ENCODE measurements around the gene PAFAH2. TPM values are rescaled to one million over a fixed set of nuclear protein-coding genes. Genes with fewer than 3 reads are reported as not detected.

PAFAH2 gene
- total and polyA plus RNA-seq, 4 experiments from 2014 or later, result 10.1 to 20.0 (median 15.3) TPM

DNA sequence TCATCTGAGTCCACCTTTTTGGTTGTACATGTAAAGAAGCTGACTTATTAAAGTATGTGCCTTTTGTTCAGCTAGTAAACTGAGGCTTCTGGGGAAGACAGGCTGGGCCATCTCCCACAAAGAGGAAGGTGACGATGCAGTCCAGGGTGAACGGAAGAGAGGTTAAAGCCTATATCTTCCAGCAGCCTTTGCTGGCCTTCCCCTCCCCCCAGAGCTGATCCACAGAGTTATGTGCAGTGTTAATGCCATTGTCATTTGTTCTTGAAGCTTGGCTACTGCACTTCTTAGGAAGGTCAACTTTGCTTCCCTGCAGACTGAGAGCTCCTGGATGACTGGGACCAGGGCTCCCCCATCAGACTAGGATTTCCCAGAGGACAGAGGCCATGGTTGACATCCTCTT, 45.9 kb upstream of the PAFAH2 start:
- Histone ChIP-seq H3K4me1 (ENCODE audit: insufficient read depth, low read length) (no peaks in the 10 kb centered on the region), H3K9me3 (ENCODE audit: control insufficient read depth in 1 of 2, low read length in 2 of 2) (no peaks in the 10 kb centered on the region), H3K27me3 (ENCODE audit: insufficient read depth, low read length) (peaks cover 20% of the 10 kb centered on the region), H3K4me3 (ENCODE audit: low read length in 2 of 2) (no peak overlapping the region), H3K27ac (ENCODE audit: low read depth, low read length) (no peak overlapping the region), H3K36me3 (ENCODE audit: insufficient read depth, low read length) (no peaks in the 10 kb centered on the region)
- H3K27ac Mint-ChIP-seq, result no peak overlapping the region
- H3K9me3 Mint-ChIP-seq, result no peaks in the 10 kb centered on the region
- peaks cover 39 to 40% of the 10 kb centered on the region in 2 donors for H3K27me3 Mint-ChIP-seq
- no peaks in the 10 kb centered on the region for H3K36me3 Mint-ChIP-seq
- H3K4me1 Mint-ChIP-seq, result peaks cover 0 to 11% (median 0%) of the 10 kb centered on the region in 4 donors
- ChIA-PET CTCF (ENCODE audit: partially characterized antibody) (interaction anchor here (1.1 to 2.4 kb wide), 4 partner anchors 9 to 374 kb away, joined by 3 to 8 read pairs (median 4); no protein-coding TSS in a partner anchor), POLR2A (ENCODE audit: partially characterized antibody) (interaction anchor here (0.6 kb wide), 1 partner anchor 910 kb away, joined by 3 read pairs; no protein-coding TSS in a partner anchor)
- no peak for DNase-seq
- no peak overlapping the region for H3K4me3 Mint-ChIP-seq
- intact Hi-C loops (cut with micrococcal nuclease), result no loop called here

DNA sequence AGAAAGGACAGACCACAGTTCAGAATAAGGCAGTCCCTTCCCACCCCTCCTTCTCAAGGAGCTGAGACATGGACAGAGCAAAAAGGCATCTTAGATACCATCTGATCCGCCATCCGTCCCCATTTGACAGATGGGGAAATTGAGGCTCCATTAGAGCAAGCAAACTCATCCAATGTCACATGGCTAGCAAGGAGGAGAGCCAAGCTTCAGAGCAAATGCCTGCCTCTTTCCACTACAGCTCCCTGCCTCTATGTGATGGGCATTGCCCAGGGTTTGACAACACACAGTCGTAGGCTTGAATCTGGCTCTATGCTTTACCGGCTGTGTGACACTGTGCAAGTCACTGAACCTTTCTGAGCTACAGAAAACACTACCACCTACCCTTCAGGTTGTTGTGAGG, 44.1 kb upstream of the PAFAH2 start:
- DNase-seq, result no peak
- ChIA-PET CTCF (ENCODE audit: partially characterized antibody) (interaction anchor here (0.9 to 2.4 kb wide), 2 partner anchors 7 to 44 kb away, joined by 3 to 8 read pairs; partner anchors contain the start of gene PAFAH2), POLR2A (ENCODE audit: partially characterized antibody) (no interaction called here)
- Histone ChIP-seq H3K9me3 (ENCODE audit: control insufficient read depth in 1 of 2, low read length in 2 of 2) (no peaks in the 10 kb centered on the region), H3K4me3 (ENCODE audit: low read length in 2 of 2) (no peak overlapping the region), H3K36me3 (ENCODE audit: insufficient read depth, low read length) (no peaks in the 10 kb centered on the region), H3K27me3 (ENCODE audit: insufficient read depth, low read length) (peaks cover 12% of the 10 kb centered on the region), H3K4me1 (ENCODE audit: insufficient read depth, low read length) (no peaks in the 10 kb centered on the region), H3K27ac (ENCODE audit: low read depth, low read length) (no peak overlapping the region)
- no peak overlapping the region for H3K4me3 Mint-ChIP-seq
- H3K36me3 Mint-ChIP-seq, result no peaks in the 10 kb centered on the region
- intact Hi-C loops (cut with micrococcal nuclease), result no loop called here
- no peaks in the 10 kb centered on the region for H3K9me3 Mint-ChIP-seq
- peaks cover 25 to 26% of the 10 kb centered on the region in 2 donors for H3K27me3 Mint-ChIP-seq
- peak overlapping the region in 1 of 7 donors; percentile 51 for H3K27ac Mint-ChIP-seq
- H3K4me1 Mint-ChIP-seq, result peaks cover 0 to 8% (median 0%) of the 10 kb centered on the region in 4 donors

DNA sequence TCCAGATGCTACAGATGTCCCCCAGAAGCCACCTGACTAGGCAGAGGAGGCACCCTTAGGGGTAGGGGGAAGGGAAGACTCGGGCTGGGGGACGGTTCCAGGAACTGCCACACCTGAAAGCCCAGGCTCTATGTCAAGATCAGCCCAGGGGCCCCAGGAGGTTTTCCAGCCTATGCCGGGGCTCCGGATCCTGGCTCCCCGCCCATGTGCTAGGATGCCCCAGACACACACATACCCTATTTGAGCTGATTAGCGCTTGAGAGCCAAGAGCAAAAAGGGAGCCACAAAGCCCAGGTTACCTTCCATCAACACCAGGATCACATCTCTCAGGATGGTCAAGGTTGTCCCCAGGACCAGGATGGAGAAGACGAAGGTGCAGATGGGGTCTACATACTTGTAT, 43.5 kb upstream of the PAFAH2 start:
- no peak for DNase-seq
- H3K9me3 Mint-ChIP-seq, result no peaks in the 10 kb centered on the region
- intact Hi-C loops (cut with micrococcal nuclease), result no loop called here
- Histone ChIP-seq H3K36me3 (ENCODE audit: insufficient read depth, low read length) (no peaks in the 10 kb centered on the region), H3K4me1 (ENCODE audit: insufficient read depth, low read length) (no peaks in the 10 kb centered on the region), H3K9me3 (ENCODE audit: control insufficient read depth in 1 of 2, low read length in 2 of 2) (no peaks in the 10 kb centered on the region), H3K4me3 (ENCODE audit: low read length in 2 of 2) (no peak overlapping the region), H3K27me3 (ENCODE audit: insufficient read depth, low read length) (peaks cover 8% of the 10 kb centered on the region), H3K27ac (ENCODE audit: low read depth, low read length) (no peak overlapping the region)
- H3K36me3 Mint-ChIP-seq, result no peaks in the 10 kb centered on the region
- H3K4me1 Mint-ChIP-seq, result peaks cover 0 to 5% (median 0%) of the 10 kb centered on the region in 4 donors
- ChIA-PET POLR2A (ENCODE audit: partially characterized antibody) (no interaction called here), CTCF (ENCODE audit: partially characterized antibody) (interaction anchor here (0.9 kb wide), 1 partner anchor 44 kb away, joined by 3 read pairs; the partner anchor contains the start of gene PAFAH2)
- H3K27ac Mint-ChIP-seq, result peak overlapping the region in 1 of 7 donors; percentile 51
- no peak overlapping the region for H3K4me3 Mint-ChIP-seq
- H3K27me3 Mint-ChIP-seq, result peaks cover 23 to 24% of the 10 kb centered on the region in 2 donors

DNA sequence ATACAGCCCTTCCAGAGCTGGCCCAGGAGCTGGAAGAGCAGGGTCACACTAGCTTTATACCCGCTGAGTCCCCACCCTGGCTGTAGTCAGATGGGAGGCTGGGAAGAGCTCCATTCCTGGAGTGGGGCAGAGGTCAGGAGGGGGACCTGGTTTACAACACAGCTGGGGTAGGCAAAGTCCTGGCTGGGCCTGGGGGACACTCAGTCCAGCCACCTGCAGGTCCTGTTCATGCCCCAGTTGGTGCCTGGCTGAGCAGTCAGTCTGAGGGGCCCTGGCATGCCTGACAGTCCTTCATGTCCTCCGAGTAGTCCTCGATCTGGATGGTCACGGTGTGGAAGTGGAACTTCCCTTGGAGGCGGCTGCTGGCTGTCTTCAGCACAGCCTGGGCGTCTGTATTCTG, 41.0 kb upstream of the PAFAH2 start:
- H3K4me3 ChIP-seq (ENCODE audit: low read length in 2 of 2), result no peak overlapping the region
- H3K27ac Mint-ChIP-seq, result no peak overlapping the region
- no peaks in the 10 kb centered on the region for H3K9me3 Mint-ChIP-seq
- no peak for DNase-seq
- ChIA-PET CTCF (ENCODE audit: partially characterized antibody) (interaction anchor here (0.6 to 1.5 kb wide), 3 partner anchors 9 to 174 kb away, joined by 4 to 6 read pairs (median 4); no protein-coding TSS in a partner anchor), POLR2A (ENCODE audit: partially characterized antibody) (no interaction called here)
- H3K27me3 Mint-ChIP-seq, result peaks cover 11 to 12% of the 10 kb centered on the region in 2 donors
- no peak overlapping the region for H3K4me3 Mint-ChIP-seq
- peaks cover 0 to 7% of the 10 kb centered on the region in 2 donors for H3K36me3 Mint-ChIP-seq
- peaks cover 2 to 21% (median 11%) of the 10 kb centered on the region in 4 donors for H3K4me1 Mint-ChIP-seq
- no peaks in the 10 kb centered on the region for H3K36me3 ChIP-seq (ENCODE audit: insufficient read depth, low read length)
- H3K4me1 ChIP-seq (ENCODE audit: insufficient read depth, low read length), result peaks cover 15% of the 10 kb centered on the region
- no peak overlapping the region for H3K27ac ChIP-seq (ENCODE audit: low read depth, low read length)
- peaks cover under 1% of the 10 kb centered on the region for H3K27me3 ChIP-seq (ENCODE audit: insufficient read depth, low read length)
- no peaks in the 10 kb centered on the region for H3K9me3 ChIP-seq (ENCODE audit: control insufficient read depth in 1 of 2, low read length in 2 of 2)
- intact Hi-C loops (cut with micrococcal nuclease), result loop anchor here (5.0 kb wide), 1 partner anchor 193 kb away; the partner anchor contains the start of gene CEP85

DNA sequence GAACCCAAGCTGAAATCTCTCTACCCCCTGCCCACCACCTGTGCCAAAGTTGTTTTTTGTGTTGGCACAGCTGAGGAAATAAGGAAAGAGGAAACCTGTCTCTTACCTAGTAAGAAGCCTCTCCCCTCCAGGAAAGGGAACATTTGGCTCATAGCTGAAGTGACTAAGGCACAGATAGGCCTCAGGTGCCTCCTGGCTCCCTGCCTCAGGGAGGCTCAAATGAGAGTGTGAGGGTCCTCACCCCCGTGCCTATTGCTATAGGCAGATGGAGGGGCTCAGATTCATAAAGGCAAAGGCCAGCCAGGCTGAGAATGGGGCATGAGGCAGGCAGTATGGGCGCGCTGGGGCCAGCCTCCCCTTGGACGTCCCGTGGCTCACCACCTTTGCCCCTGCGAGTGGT, 40.6 kb upstream of the PAFAH2 start:
- Histone ChIP-seq H3K4me3 (ENCODE audit: low read length in 2 of 2) (no peak overlapping the region), H3K27me3 (ENCODE audit: insufficient read depth, low read length) (no peaks in the 10 kb centered on the region), H3K36me3 (ENCODE audit: insufficient read depth, low read length) (no peaks in the 10 kb centered on the region), H3K9me3 (ENCODE audit: control insufficient read depth in 1 of 2, low read length in 2 of 2) (no peaks in the 10 kb centered on the region), H3K4me1 (ENCODE audit: insufficient read depth, low read length) (peaks cover 15% of the 10 kb centered on the region), H3K27ac (ENCODE audit: low read depth, low read length) (no peak overlapping the region)
- DNase-seq, result no peak
- intact Hi-C loops (cut with micrococcal nuclease), result loop anchor here (5.0 kb wide), 1 partner anchor 194 kb away; the partner anchor contains the start of gene CEP85
- Mint-ChIP-seq H3K4me3 (no peak overlapping the region), H3K9me3 (no peaks in the 10 kb centered on the region), H3K36me3 (peaks cover 0 to 7% of the 10 kb centered on the region in 2 donors), H3K4me1 (peaks cover 2 to 21% (median 11%) of the 10 kb centered on the region in 4 donors), H3K27ac (no peak overlapping the region), H3K27me3 (peaks cover 8 to 9% of the 10 kb centered on the region in 2 donors)
- ChIA-PET POLR2A (ENCODE audit: partially characterized antibody) (no interaction called here), CTCF (ENCODE audit: partially characterized antibody) (interaction anchor here (0.6 to 1.5 kb wide), 3 partner anchors 9 to 174 kb away, joined by 4 to 6 read pairs (median 4); no protein-coding TSS in a partner anchor)

DNA sequence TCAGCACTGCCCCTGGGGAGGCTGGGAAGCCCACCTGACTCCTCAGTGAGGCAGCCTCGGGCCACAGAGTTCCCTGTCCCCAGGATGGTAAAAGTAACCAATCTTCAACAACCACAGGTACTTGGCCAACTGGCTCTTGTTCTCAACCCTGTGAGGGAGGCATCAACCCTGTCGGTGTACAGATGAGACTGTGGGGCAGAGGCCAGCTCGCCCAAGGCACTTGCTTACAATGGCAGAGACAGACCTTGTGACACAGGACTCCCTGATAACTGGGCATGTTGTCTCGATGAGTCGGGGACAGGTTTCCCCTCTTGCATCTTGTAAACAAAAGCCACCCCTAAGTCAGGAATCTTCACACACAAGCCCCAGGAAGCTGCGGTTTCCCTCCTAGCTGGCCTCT, 40.0 kb upstream of the PAFAH2 start:
- no peak overlapping the region for H3K27ac ChIP-seq (ENCODE audit: low read depth, low read length)
- POLR2A ChIA-PET (ENCODE audit: partially characterized antibody), result no interaction called here
- DNase-seq, result no peak
- Mint-ChIP-seq H3K4me1 (peaks cover 2 to 21% (median 11%) of the 10 kb centered on the region in 4 donors), H3K27me3 (peaks cover 3 to 5% of the 10 kb centered on the region in 2 donors), H3K36me3 (peaks cover 0 to 7% of the 10 kb centered on the region in 2 donors), H3K27ac (no peak overlapping the region), H3K9me3 (no peaks in the 10 kb centered on the region), H3K4me3 (no peak overlapping the region)
- H3K4me3 ChIP-seq (ENCODE audit: low read length in 2 of 2), result no peak overlapping the region
- intact Hi-C loops (cut with micrococcal nuclease), result loop anchor here (5.0 kb wide), 1 partner anchor 194 kb away; the partner anchor contains the start of gene CEP85
- H3K36me3 ChIP-seq (ENCODE audit: insufficient read depth, low read length), result no peaks in the 10 kb centered on the region
- H3K4me1 ChIP-seq (ENCODE audit: insufficient read depth, low read length), result peaks cover 15% of the 10 kb centered on the region
- H3K27me3 ChIP-seq (ENCODE audit: insufficient read depth, low read length), result no peaks in the 10 kb centered on the region
- CTCF ChIA-PET (ENCODE audit: partially characterized antibody), result interaction anchor here (1.3 to 1.5 kb wide), 2 partner anchors 8 to 107 kb away, joined by 4 to 6 read pairs; no protein-coding TSS in a partner anchor
- no peaks in the 10 kb centered on the region for H3K9me3 ChIP-seq (ENCODE audit: control insufficient read depth in 1 of 2, low read length in 2 of 2)

DNA sequence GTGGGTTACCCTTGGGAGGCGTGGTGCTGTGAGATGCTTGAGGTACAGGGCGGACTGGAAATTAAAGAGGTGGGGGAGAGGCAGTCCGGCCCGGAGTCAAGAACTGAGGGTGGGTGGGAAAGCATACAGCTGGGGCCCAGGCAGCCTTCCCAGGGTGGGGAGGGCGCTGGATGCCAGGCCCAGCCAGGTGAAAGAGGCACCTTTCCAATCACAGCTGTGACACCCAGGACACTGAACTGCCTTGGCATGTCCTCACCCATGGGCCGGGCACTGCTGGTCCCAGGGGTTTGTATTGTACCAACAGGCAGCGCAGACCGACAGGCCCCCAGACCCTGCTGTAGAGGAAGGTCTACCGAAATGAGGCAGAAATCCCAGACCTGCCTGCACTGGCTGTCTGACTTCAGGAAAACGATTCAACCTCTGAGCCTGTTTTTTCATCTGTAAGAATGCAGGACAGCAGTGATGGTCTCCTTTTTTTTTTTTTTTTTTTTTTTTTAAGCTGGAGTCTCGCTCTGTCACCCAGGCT, 39.0 kb upstream of the PAFAH2 start:
- peak overlapping the region in 1 of 7 donors; percentile 43 for H3K27ac Mint-ChIP-seq
- ChIA-PET CTCF (ENCODE audit: partially characterized antibody) (interaction anchor here (0.6 to 3.2 kb wide), 22 partner anchors 10 to 381 kb away, joined by 3 to 18 read pairs (median 4); partner anchors contain the start of genes CEP85 and ZNF593), POLR2A (ENCODE audit: partially characterized antibody) (interaction anchor here (0.8 to 1.8 kb wide), 3 partner anchors 8 to 108 kb away, joined by 3 to 8 read pairs (median 4); partner anchors contain the start of gene SLC30A2)
- Histone ChIP-seq H3K4me3 (ENCODE audit: low read length in 2 of 2) (no peak overlapping the region), H3K9me3 (ENCODE audit: control insufficient read depth in 1 of 2, low read length in 2 of 2) (no peaks in the 10 kb centered on the region), H3K4me1 (ENCODE audit: insufficient read depth, low read length) (peaks cover 15% of the 10 kb centered on the region), H3K27me3 (ENCODE audit: insufficient read depth, low read length) (no peaks in the 10 kb centered on the region), H3K27ac (ENCODE audit: low read depth, low read length) (no peak overlapping the region), H3K36me3 (ENCODE audit: insufficient read depth, low read length) (no peaks in the 10 kb centered on the region)
- peaks cover 0 to 7% of the 10 kb centered on the region in 2 donors for H3K36me3 Mint-ChIP-seq
- no peak for DNase-seq
- H3K4me1 Mint-ChIP-seq, result peaks cover 2 to 21% (median 11%) of the 10 kb centered on the region in 4 donors
- no peaks in the 10 kb centered on the region for H3K9me3 Mint-ChIP-seq
- H3K4me3 Mint-ChIP-seq, result no peak overlapping the region
- H3K27me3 Mint-ChIP-seq, result peaks cover 2 to 3% of the 10 kb centered on the region in 2 donors
- intact Hi-C loops (cut with micrococcal nuclease), result loop anchor here (1.0 to 5.0 kb wide), 2 partner anchors 108 to 195 kb away; partner anchors contain the start of gene CEP85

Data from CD4-positive, alpha-beta memory T cell (primary cell).